Neural progenitor cell (in vitro differentiated cells): Measurements from ENCODE around the gene SFSWAP. TPM values are rescaled to one million over a fixed set of nuclear protein-coding genes. Genes with fewer than 3 reads are reported as not detected.

Experiments used
- DNase-seq: peaks from one replicate; pipeline ENCODE4 v3.0.0-alpha.2; 2016; ENCODE audit warnings: low spot score
- H2AFZ ChIP-seq: fragments of 200-600 bp; sonication (generic); replicated peaks from 2 replicates; pipeline ENCODE4 v1.6.1; 2016; ENCODE audit warnings: antibody characterized with exemption
- H3F3A ChIP-seq: fragments of 200-600 bp; sonication (generic); 2 replicates; pipeline ENCODE4 v1.6.1; 2016; ENCODE audit warnings: antibody characterized with exemption, low read depth
- H3K27ac ChIP-seq: fragments of 200-600 bp; sonication (generic); 2 replicates; pipeline ENCODE4 v1.5.1; 2016; ENCODE audit warnings: mild to moderate bottlenecking
- H3K27me3 ChIP-seq: fragments of 200-600 bp; sonication (generic); 2 replicates; pipeline ENCODE4 v1.6.1; 2016; ENCODE audit warnings: mild to moderate bottlenecking, moderate library complexity
- H3K36me3 ChIP-seq: fragments of 200-600 bp; sonication (generic); 2 replicates; pipeline ENCODE4 v1.5.1; 2016
- H3K4me1 ChIP-seq: fragments of 200-600 bp; sonication (generic); 2 replicates; pipeline ENCODE4 v1.6.1; 2016; ENCODE audit warnings: mixed run types
- H3K4me2 ChIP-seq: fragments of 200-600 bp; sonication (generic); 2 replicates; pipeline ENCODE4 v1.6.1; 2016
- H3K4me3 ChIP-seq: fragments of 200-600 bp; sonication (generic); 2 replicates; pipeline ENCODE4 v1.5.1; 2016
- H3K79me2 ChIP-seq: fragments of 200-600 bp; sonication (generic); 2 replicates; pipeline ENCODE4 v1.6.1; 2016; ENCODE audit warnings: low read depth
- H3K9ac ChIP-seq: fragments of 200-600 bp; sonication (generic); 2 replicates; pipeline ENCODE4 v1.6.1; 2016
- H3K9me3 ChIP-seq: fragments of 200-600 bp; sonication (generic); 2 replicates; pipeline ENCODE4 v1.5.1; 2016; ENCODE audit warnings: low read depth
- H4K20me1 ChIP-seq: fragments of 200-600 bp; sonication (generic); 2 replicates; pipeline ENCODE4 v1.6.1; 2016; ENCODE audit warnings: low read depth
- H3K27ac Mint-ChIP-seq: 3 replicates; pipeline ENCODE4 v1.8.0; 2021; ENCODE audit warnings: mixed read lengths
- H3K27me3 Mint-ChIP-seq: 2 replicates; pipeline ENCODE4 v1.8.0; 2022; ENCODE audit warnings: low read depth, mild to moderate bottlenecking, inconsistent platforms, moderate library complexity, mixed read lengths; ENCODE audit not compliant: insufficient read depth
- H3K36me3 Mint-ChIP-seq: 3 replicates; pipeline ENCODE4 v1.8.0; 2021; ENCODE audit warnings: mixed read lengths
- H3K4me1 Mint-ChIP-seq: 3 replicates; pipeline ENCODE4 v1.8.0; 2021; ENCODE audit warnings: mixed read lengths
- H3K4me3 Mint-ChIP-seq: 3 replicates; pipeline ENCODE4 v1.8.0; 2021; ENCODE audit warnings: mild to moderate bottlenecking, moderate library complexity, mixed read lengths
- H3K9me3 Mint-ChIP-seq: 3 replicates; pipeline ENCODE4 v1.8.0; 2020; ENCODE audit warnings: mixed read lengths
- CTCF ChIP-seq: fragments of 200-600 bp; sonication (generic); IDR thresholded peaks from 2 replicates; pipeline ENCODE4 v1.5.1; 2017; ENCODE audit warnings: antibody characterized with exemption, mild to moderate bottlenecking
- EZH2 ChIP-seq: fragments of 200-600 bp; sonication (generic); IDR thresholded peaks from 2 replicates; pipeline ENCODE4 v1.6.1; 2017; ENCODE audit warnings: antibody characterized with exemption, mild to moderate bottlenecking, moderate library complexity
- EZH2phosphoT487 ChIP-seq: fragments of 200-600 bp; sonication (generic); IDR thresholded peaks from 2 replicates; pipeline ENCODE4 v1.6.1; 2017; ENCODE audit warnings: antibody characterized with exemption
- total RNA-seq: library from RNA; depleted of rRNA; stranded (reverse); fragments of >200 nt; gene quantifications from 2 replicates; pipeline ENCODE4 v1.2.3, GENCODE V29; 2015; ENCODE audit warnings: low replicate concordance

Gene SFSWAP
- total RNA-seq, 1 donor from 2014 or later: 37.0 TPM

DNA sequence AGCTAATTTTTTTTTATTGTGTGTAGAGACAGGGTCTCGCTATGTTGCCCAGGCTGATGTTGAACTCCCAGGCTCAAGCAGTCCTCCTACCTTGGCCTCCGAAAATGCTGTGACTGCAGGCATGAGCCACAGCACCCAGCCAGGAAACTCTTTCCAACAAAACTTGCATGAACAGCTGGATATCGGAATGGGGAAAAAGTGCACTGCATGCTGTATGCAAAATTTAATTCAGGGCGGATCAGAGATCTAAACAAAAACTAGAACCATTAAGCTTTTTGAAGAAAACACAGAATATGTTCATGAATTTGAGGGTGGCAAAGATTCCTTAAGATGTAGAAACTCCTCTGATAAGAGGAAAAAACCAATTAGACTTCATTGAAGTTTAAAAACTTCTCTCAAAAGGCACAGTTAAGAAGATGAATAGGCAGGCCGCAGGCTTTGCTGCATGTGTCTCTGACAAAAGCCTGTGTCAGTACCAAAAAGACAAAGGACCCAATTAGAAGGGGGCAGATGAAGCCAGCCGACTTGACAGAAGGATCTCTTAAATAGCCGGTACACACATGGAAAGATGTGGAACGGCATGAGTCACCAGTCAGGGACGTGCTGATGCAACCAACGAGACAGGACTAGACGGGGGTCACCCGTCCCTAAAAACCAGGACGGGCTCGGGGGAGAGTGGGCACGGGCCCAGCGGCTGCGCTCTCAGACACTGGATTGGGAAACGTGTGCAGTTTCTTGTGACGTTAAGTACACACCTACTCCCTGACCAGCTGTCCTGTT lies 82.5 kb downstream of the SFSWAP start:
- no peak overlapping the region for H2AFZ ChIP-seq
- no peak overlapping the region for H3K4me3 ChIP-seq
- no peaks in the 10 kb centered on the region for H3K27me3 ChIP-seq
- no peak overlapping the region for H3K9ac ChIP-seq
- H3K4me2 ChIP-seq: peak overlapping the region; percentile 37
- Mint-ChIP-seq H3K4me1 (peaks cover 6% of the 10 kb centered on the region), H3K27me3 (peaks cover 5% of the 10 kb centered on the region), H3K36me3 (peaks cover 18% of the 10 kb centered on the region), H3K9me3 (no peaks in the 10 kb centered on the region), H3K27ac (peak overlapping the region; percentile 3), H3K4me3 (no peak overlapping the region)
- no peaks in the 10 kb centered on the region for H3K9me3 ChIP-seq
- H3K36me3 ChIP-seq: no peaks in the 10 kb centered on the region
- TF ChIP-seq EZH2phosphoT487: no peak
- TF ChIP-seq CTCF: no peak
- TF ChIP-seq EZH2: no peak
- H3F3A ChIP-seq: peaks cover 20% of the 10 kb centered on the region
- peaks cover 16% of the 10 kb centered on the region for H3K4me1 ChIP-seq
- H4K20me1 ChIP-seq: no peaks in the 10 kb centered on the region
- DNase-seq: peak; percentile 47
- no peak overlapping the region for H3K27ac ChIP-seq
- no peaks in the 10 kb centered on the region for H3K79me2 ChIP-seq

DNA sequence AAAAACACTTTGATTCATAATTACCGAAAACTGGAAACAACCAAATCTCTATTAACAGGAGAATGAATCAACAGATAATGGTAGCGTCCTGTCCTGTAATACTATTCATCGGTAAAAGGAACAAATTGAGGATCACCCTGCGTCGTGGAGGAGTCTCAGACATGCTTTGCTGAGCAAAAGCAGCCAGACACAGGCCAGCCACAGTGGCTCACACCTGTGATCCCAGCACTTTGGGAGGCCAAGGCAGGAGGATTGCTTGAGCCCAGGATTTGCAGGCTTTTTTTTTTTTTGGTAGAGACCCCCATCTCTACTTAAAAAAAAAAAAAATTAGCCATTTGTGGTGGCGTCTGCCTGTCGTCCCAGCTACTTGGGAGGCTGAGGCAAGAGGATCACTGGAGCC lies 83.2 kb downstream of the SFSWAP start:
- Histone ChIP-seq H3K4me3 (no peak overlapping the region), H3K9me3 (no peaks in the 10 kb centered on the region), H3K9ac (no peak overlapping the region), H3K4me1 (peaks cover 16% of the 10 kb centered on the region), H3K27me3 (no peaks in the 10 kb centered on the region), H3K79me2 (no peaks in the 10 kb centered on the region), H3K4me2 (no peak overlapping the region), H3F3A (peaks cover 20% of the 10 kb centered on the region), H4K20me1 (no peaks in the 10 kb centered on the region), H3K27ac (no peak overlapping the region), H2AFZ (no peak overlapping the region), H3K36me3 (no peaks in the 10 kb centered on the region)
- Mint-ChIP-seq H3K4me1 (peaks cover 6% of the 10 kb centered on the region), H3K27me3 (peaks cover 5% of the 10 kb centered on the region), H3K9me3 (no peaks in the 10 kb centered on the region), H3K27ac (no peak overlapping the region), H3K4me3 (no peak overlapping the region), H3K36me3 (peaks cover 21% of the 10 kb centered on the region)
- TF ChIP-seq CTCF (no peak), EZH2 (no peak), EZH2phosphoT487 (no peak)
- no peak for DNase-seq

- Histone ChIP-seq H3K36me3 (no peaks in the 10 kb centered on the region), H3K27ac (no peak overlapping the region), H3K79me2 (no peaks in the 10 kb centered on the region), H2AFZ (no peak overlapping the region), H3F3A (peaks cover 20% of the 10 kb centered on the region), H3K4me2 (no peak overlapping the region), H3K4me3 (no peak overlapping the region), H3K9me3 (no peaks in the 10 kb centered on the region), H3K9ac (no peak overlapping the region), H3K4me1 (peaks cover 16% of the 10 kb centered on the region), H4K20me1 (no peaks in the 10 kb centered on the region), H3K27me3 (no peaks in the 10 kb centered on the region)
- Mint-ChIP-seq H3K4me1 (peaks cover 6% of the 10 kb centered on the region), H3K27me3 (peaks cover 5% of the 10 kb centered on the region), H3K4me3 (no peak overlapping the region), H3K27ac (no peak overlapping the region), H3K36me3 (peaks cover 23% of the 10 kb centered on the region), H3K9me3 (no peaks in the 10 kb centered on the region)
- TF ChIP-seq EZH2 (no peak), CTCF (no peak), EZH2phosphoT487 (no peak)
- DNase-seq: no peak
These were observed 83.7 kb downstream of the SFSWAP start for GRCh38 chr12:131794573-131794972.
